ENCODE measurements around the gene ZNF14.

DNA sequence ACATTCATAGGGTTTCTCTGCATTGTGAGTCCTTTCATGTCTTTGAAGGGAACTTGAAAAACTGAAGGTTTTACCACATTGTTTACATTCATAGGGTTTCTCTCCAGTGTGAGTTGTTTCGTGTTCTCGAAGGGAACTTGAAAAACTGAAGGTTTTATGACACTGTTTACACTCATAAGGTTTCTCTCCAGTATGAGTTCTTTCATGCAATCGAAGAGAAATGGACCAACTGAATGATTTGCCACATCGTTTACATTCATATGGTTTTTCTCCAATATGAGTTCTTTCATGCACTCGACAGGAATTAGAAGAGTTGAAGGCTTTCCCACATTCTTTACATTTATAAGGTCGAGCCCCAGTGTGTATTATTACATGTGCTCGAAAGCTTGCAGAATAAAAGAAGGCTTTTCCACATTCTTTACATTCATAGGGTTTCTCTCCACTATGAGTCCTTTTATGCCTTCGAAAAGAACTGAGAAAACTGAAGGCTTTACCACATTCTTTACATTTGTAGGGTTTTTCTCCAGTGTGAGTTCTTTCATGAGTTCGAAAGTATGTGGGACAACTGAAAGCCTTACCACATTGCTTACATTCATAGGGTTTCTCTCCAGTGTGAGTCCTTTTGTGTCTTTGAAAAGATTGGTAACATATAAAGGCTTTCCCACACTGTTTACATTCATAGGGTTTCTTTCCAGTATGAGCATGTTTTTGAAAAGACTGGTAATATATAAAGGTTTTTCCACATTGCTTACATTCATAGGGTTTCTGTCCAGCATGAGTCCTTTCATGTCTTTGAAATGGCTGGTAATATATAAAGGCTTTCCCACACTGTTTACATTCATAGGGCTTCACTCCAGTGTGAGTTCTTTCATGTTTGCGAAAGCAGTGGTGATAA is 20.7 kb downstream of the ZNF14 start:
- no peak for TF ChIP-seq POLR2AphosphoS5 (IDR thresholded peaks at IDR 0.05; ENCODE audit: borderline replicate concordance, low read depth, low read length)
- TF ChIP-seq EZH2 (IDR thresholded peaks at IDR 0.05), result no peak
- TF ChIP-seq FOXP2 (optimal IDR thresholded peaks at IDR 0.05; ENCODE audit: control extremely low read depth, extremely low read length, insufficient read depth), result no peak
